ENCODE data around the gene NSRP1. TPM values are rescaled to one million over a fixed set of nuclear protein-coding genes. Genes with fewer than 3 reads are reported as not detected.

The NSRP1 gene
- total and polyA plus RNA-seq, 11 donors: 10.6 to 36.6 (median 25.1) TPM

DNA sequence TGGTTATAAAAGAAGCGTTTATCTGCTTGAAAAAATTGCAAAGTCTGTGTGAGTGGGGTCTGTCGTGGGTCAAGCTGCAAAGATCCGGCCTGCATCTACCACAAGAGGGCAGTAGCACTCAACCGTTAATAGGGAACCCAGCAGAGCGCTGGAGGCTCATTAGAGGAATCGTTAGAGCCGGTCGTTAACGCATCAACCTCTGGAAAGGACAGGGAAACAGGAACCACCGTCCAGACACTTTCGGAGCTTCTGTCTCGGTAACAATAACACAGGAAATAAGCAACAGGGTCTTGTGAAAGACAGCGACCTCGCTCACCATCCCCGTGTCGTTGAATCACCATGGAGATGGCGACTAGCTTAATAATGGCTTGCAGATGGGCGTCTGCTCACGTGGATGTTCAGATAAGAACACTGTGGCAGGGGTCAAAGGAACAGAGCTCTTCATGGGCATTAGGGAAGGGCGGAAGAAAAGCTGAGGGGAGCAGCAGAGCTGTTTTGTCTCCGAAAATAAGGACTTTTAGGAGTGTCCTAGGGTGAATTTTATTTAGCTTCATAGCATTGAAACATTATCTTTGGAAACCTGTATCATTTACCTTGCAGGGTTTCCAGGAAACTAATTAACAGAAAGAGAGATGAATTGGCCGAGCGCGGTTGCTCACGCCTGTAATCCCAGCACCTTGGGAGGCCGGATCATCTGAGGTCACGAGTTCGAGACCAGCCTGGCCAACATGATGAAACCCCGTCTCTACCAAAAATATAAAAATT is 11.9 kb upstream of the NSRP1 start:
- Histone ChIP-seq H3K27ac (peak overlapping the region in 7 of 12 donors; percentile 1 to 54 (median 29)), H3K9me3 (no peaks in the 10 kb centered on the region), H3K27me3 (no peaks in the 10 kb centered on the region), H3K36me3 (no peaks in the 10 kb centered on the region), H3K4me3 (peak overlapping the region in 10 of 12 donors; percentile 19 to 61 (median 45)), H3K4me1 (peaks cover 0 to 10% (median 0%) of the 10 kb centered on the region in 12 donors)
- intact Hi-C loops (cut with DNase I): loop anchor here in 8 of 10 donors (1.0 to 10.0 kb wide), 6 partner anchors 173 to 233 kb away; partner anchors contain the start of gene TMIGD1 (in 1 of the 8)
- peak; percentile 67 to 83 (median 75) for DNase-seq
- 21 to 25% (median 24%) methylated on average over 29 of the region's 29 CpGs for WGBS, 4 donors
- TF ChIP-seq, protein P1, sequence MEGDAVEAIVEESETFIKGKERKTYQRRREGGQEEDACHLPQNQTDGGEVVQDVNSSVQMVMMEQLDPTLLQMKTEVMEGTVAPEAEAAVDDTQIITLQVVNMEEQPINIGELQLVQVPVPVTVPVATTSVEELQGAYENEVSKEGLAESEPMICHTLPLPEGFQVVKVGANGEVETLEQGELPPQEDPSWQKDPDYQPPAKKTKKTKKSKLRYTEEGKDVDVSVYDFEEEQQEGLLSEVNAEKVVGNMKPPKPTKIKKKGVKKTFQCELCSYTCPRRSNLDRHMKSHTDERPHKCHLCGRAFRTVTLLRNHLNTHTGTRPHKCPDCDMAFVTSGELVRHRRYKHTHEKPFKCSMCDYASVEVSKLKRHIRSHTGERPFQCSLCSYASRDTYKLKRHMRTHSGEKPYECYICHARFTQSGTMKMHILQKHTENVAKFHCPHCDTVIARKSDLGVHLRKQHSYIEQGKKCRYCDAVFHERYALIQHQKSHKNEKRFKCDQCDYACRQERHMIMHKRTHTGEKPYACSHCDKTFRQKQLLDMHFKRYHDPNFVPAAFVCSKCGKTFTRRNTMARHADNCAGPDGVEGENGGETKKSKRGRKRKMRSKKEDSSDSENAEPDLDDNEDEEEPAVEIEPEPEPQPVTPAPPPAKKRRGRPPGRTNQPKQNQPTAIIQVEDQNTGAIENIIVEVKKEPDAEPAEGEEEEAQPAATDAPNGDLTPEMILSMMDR (IDR thresholded peaks at IDR 0.05): peak; percentile 86 to 96 (median 90)
- no peak for TF ChIP-seq POLR2A (IDR thresholded peaks at IDR 0.05)
- ATAC-seq: peak; percentile 84 to 98 (median 98)

DNA sequence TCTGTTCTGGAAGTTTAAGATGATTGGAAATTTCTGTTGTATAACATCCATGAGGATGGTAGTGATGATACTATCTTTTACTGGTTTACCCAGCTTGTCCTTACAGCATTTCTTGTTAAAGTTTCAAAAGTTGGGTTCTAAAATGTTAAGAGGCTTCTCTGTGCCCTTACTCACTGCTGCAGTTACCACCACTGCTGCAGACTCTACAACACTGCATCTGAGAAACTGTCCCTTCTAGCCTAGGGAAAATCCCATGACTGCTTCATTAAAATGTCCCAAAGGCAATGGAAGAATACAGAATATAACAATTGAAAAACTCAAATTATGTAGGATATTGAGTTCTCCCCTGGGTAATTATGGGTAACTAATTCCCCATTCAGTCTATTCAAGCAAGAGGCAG is 3.8 kb upstream of the NSRP1 start:
- Histone ChIP-seq H3K36me3 (no peaks in the 10 kb centered on the region), H3K27ac (no peak overlapping the region), H3K9me3 (no peaks in the 10 kb centered on the region), H3K4me3 (no peak overlapping the region), H3K4me1 (peaks cover 0 to 6% (median 4%) of the 10 kb centered on the region in 12 donors), H3K27me3 (no peaks in the 10 kb centered on the region)
- no peak for TF ChIP-seq POLR2A (IDR thresholded peaks at IDR 0.05)
- TF ChIP-seq, protein P1 (IDR thresholded peaks at IDR 0.05): no peak
- ATAC-seq (no peak), DNase-seq (no peak)
- intact Hi-C loops (cut with DNase I): no loop called here

DNA sequence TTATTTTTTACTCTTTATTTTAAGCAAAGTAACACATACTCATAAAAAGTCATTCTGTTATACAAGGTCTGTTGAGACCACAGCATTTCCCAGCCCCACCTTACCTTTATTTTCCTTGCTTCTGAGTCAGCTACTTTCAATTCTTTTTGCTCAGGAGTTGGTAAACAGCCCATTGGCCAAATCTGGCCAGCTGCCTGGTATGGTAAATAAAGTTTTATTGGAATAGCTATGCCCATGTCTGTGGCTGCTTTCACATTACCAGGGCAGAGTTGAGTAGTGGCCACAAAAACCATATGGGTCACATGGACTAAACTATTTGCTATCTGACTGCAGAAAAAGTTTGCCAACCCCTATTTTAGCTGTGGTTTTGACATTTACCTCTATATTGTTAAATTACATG is 3.4 kb upstream of the NSRP1 start:
- ATAC-seq (no peak), DNase-seq (no peak)
- H3K27me3 ChIP-seq: no peaks in the 10 kb centered on the region
- H3K4me3 ChIP-seq: no peak overlapping the region
- peaks cover 0 to under 1% (median 0%) of the 10 kb centered on the region in 9 donors for H3K36me3 ChIP-seq
- H3K4me1 ChIP-seq: peaks cover 0 to 10% (median 9%) of the 10 kb centered on the region in 12 donors
- intact Hi-C loops (cut with DNase I): no loop called here
- TF ChIP-seq POLR2A (IDR thresholded peaks at IDR 0.05): no peak
- TF ChIP-seq, protein P1 (IDR thresholded peaks at IDR 0.05): no peak
- H3K9me3 ChIP-seq: no peaks in the 10 kb centered on the region
- H3K27ac ChIP-seq: no peak overlapping the region

DNA sequence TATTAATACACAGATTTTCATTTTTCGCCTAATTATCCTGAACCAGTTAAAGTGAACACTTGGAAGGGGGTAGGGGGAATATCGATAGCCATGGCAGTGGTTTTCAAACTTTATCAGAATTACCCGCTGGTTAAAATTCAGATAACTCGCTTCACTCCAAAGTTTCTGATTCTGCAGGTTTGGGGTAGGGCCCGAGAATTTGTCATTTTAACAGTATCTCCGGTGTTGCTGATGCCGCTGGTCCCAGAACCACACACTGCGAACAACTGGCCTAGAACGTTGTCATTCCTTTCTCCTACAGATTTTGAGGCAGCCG is 313 bp upstream of the NSRP1 start:
- DNase-seq (no peak), ATAC-seq (peak in 1 of 4 donors; percentile 4)
- peak overlapping the region; percentile 83 to 98 (median 94) for H3K27ac ChIP-seq
- 10 to 13% (median 12%) methylated on average over 10 of the region's 10 CpGs for WGBS, 4 donors
- intact Hi-C loops (cut with DNase I): loop anchor here in 1 of 10 donors (5.0 kb wide), 1 partner anchor 226 kb away; no protein-coding TSS in a partner anchor
- H3K27me3 ChIP-seq: no peaks in the 10 kb centered on the region
- TF ChIP-seq, protein P1 (IDR thresholded peaks at IDR 0.05): no peak
- TF ChIP-seq POLR2A (IDR thresholded peaks at IDR 0.05): no peak
- peaks cover 0 to 33% (median 23%) of the 10 kb centered on the region in 12 donors for H3K4me1 ChIP-seq
- H3K36me3 ChIP-seq: peaks cover 0 to 30% (median 20%) of the 10 kb centered on the region in 9 donors
- H3K4me3 ChIP-seq: peak overlapping the region; percentile 37 to 86 (median 69)
- H3K9me3 ChIP-seq: no peaks in the 10 kb centered on the region
